ENCODE results near the gene ZMYND8.
"Not testable (repeated sequence)": the region's sequence is repeated elsewhere in the genome, so short reads cannot be mapped to it uniquely, and the experiment has no call there.

The ZMYND8 gene

DNA sequence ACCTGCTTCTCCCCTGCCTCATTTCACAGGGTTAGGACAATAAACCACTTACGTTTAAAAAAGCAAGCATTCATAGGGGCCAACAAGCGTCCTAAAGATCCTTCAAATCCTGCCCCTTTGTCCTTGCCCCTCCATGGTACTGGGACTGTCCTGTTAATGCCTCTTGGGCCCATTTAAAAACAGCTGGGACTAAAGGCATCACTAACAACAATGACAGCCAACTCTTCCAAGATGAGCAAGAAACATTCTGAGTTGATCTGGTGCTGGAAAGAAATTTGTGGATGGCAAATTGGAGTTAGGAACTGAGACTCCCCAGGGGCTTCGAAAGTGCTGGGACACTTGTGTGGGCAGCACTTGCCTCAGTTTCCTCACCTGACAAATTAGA lies 93.4 kb downstream of the ZMYND8 start:
- Histone ChIP-seq H3K9me3 (replicated peaks in 1 of 2; ENCODE audit: control insufficient read depth in 2 of 2, insufficient read depth in 1 of 2, low read depth in 1 of 2, low read length in 2 of 2) (no peaks in the 10 kb centered on the region), H3K36me3 (replicated peaks in 1 of 2; ENCODE audit: control insufficient read depth in 2 of 2, insufficient read depth in 2 of 2, low read length in 2 of 2) (peaks cover 37 to 98% of the 10 kb centered on the region in 2 donors), H3K4me3 (ENCODE audit: low read length in 2 of 2) (no peak overlapping the region), H3K9ac (ENCODE audit: low read depth, low read length, poor library complexity) (no peak overlapping the region), H2AFZ (ENCODE audit: low read length) (no peak overlapping the region), H2BK5ac (ENCODE audit: low read length) (no peak overlapping the region), H2AK5ac (ENCODE audit: low read depth, low read length) (no peak overlapping the region), H3K14ac (ENCODE audit: low read length) (no peak overlapping the region), H4K8ac (ENCODE audit: low read depth, low read length) (no peak overlapping the region), H3K27ac (replicated peaks; ENCODE audit: low read length) (no peak overlapping the region), H3K79me1 (ENCODE audit: low read depth, low read length) (peaks cover 7% of the 10 kb centered on the region), H3K18ac (ENCODE audit: low read length) (no peak overlapping the region), H2BK12ac (ENCODE audit: low read length) (no peak overlapping the region), H3K4me1 (ENCODE audit: control insufficient read depth in 2 of 2, insufficient read depth in 1 of 2, low read depth in 1 of 2, low read length in 2 of 2) (peaks cover 0 to 11% of the 10 kb centered on the region in 2 donors), H2BK15ac (ENCODE audit: low read length) (no peak overlapping the region), H3K23ac (ENCODE audit: low read depth, low read length, poor library complexity) (no peak overlapping the region), H3K4ac (ENCODE audit: low read length) (no peak overlapping the region), H3K4me2 (ENCODE audit: insufficient read depth, low read length, poor library complexity, severe bottlenecking) (no peak overlapping the region), H2BK120ac (ENCODE audit: low read depth, low read length) (no peak overlapping the region), H4K91ac (ENCODE audit: low read depth, low read length, poor library complexity) (no peak overlapping the region), H3K27me3 (ENCODE audit: control insufficient read depth in 3 of 3, insufficient read depth in 3 of 3, low read depth in 1 of 3, low read length in 3 of 3) (no peaks in the 10 kb centered on the region)
- WGBS, 2 donors (ENCODE audit: extremely low coverage in 2 of 2, insufficient read length in 2 of 2, insufficient replicate concordance in 1 of 2), result no CpG with 5 or more reads among the region's 3 CpGs
- DNase-seq (ENCODE audit: low spot score), result no peak

DNA sequence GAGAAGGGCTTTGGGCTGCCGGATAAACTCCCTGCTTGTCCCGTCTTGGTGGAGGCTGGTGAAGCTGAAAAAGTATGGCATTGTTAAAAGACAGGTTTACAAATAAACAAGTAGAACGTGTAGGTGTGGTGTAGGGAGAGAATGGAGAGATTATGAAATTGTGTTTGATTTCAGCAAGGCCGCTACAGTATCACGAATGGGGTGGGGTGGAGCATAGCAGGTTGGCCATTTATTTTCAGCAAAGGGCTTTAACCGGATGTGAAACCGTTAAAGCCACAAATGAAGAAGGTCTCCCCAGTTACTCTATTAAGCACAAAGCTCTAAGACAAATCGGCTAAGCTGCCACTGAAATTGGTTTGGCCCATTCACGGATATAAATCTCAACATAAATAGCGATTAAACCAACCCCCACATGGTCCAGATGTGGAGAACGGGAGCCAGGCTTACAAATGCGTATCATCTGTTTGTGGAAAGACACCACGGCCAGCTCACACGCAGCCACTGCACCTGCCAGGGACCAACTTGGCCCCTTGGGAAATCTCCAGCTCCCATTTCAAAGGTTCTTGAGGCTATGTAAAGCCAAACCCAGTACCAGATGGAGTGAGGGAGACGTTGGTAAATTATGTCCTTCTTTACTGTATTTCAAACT lies 94.0 kb downstream of the ZMYND8 start:
- Histone ChIP-seq H3K27me3 (ENCODE audit: control insufficient read depth in 3 of 3, insufficient read depth in 3 of 3, low read depth in 1 of 3, low read length in 3 of 3) (no peaks in the 10 kb centered on the region), H3K27ac (replicated peaks; ENCODE audit: low read length) (no peak overlapping the region)

DNA sequence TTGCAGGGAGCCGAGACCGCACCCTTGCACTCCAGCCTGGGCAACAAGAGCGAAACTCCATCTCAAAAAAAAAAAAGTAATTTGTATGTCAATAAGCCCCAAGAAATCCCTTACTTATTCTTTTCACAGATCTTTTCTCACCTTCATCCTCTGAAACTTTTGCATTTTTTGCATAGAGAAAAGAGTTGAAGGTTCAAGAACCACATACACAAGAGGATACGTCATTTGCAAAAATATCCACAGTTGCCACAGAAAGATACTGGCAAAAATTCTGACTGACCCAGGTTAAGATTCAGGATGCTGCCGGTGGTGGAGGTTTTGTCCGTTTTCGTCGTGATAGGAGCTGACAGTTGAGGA lies 94.5 kb downstream of the ZMYND8 start:
- Histone ChIP-seq H3K36me3 (replicated peaks in 1 of 2; ENCODE audit: control insufficient read depth in 2 of 2, insufficient read depth in 2 of 2, low read length in 2 of 2) (peaks cover 37 to 98% of the 10 kb centered on the region in 2 donors), H3K4me3 (ENCODE audit: low read length in 2 of 2) (no peak overlapping the region), H3K27ac (replicated peaks; ENCODE audit: low read length) (no peak overlapping the region), H3K4me2 (ENCODE audit: insufficient read depth, low read length, poor library complexity, severe bottlenecking) (no peak overlapping the region), H3K9ac (ENCODE audit: low read depth, low read length, poor library complexity) (no peak overlapping the region), H2BK5ac (ENCODE audit: low read length) (no peak overlapping the region), H2AK5ac (ENCODE audit: low read depth, low read length) (no peak overlapping the region), H2BK120ac (ENCODE audit: low read depth, low read length) (no peak overlapping the region), H2AFZ (ENCODE audit: low read length) (no peak overlapping the region), H3K9me3 (replicated peaks in 1 of 2; ENCODE audit: control insufficient read depth in 2 of 2, insufficient read depth in 1 of 2, low read depth in 1 of 2, low read length in 2 of 2) (no peaks in the 10 kb centered on the region), H2BK12ac (ENCODE audit: low read length) (no peak overlapping the region), H4K8ac (ENCODE audit: low read depth, low read length) (no peak overlapping the region), H4K91ac (ENCODE audit: low read depth, low read length, poor library complexity) (no peak overlapping the region), H3K27me3 (ENCODE audit: control insufficient read depth in 3 of 3, insufficient read depth in 3 of 3, low read depth in 1 of 3, low read length in 3 of 3) (no peaks in the 10 kb centered on the region), H3K4me1 (ENCODE audit: control insufficient read depth in 2 of 2, insufficient read depth in 1 of 2, low read depth in 1 of 2, low read length in 2 of 2) (peaks cover 0 to 8% of the 10 kb centered on the region in 2 donors), H3K4ac (ENCODE audit: low read length) (no peak overlapping the region), H3K79me1 (ENCODE audit: low read depth, low read length) (peaks cover 5% of the 10 kb centered on the region), H3K23ac (ENCODE audit: low read depth, low read length, poor library complexity) (no peak overlapping the region), H3K18ac (ENCODE audit: low read length) (no peak overlapping the region), H3K14ac (ENCODE audit: low read length) (no peak overlapping the region), H2BK15ac (ENCODE audit: low read length) (no peak overlapping the region)
- no CpG with 5 or more reads among the region's 8 CpGs for WGBS, 2 donors (ENCODE audit: extremely low coverage in 2 of 2, insufficient read length in 2 of 2, insufficient replicate concordance in 1 of 2)
- DNase-seq (ENCODE audit: low spot score), result no peak

More for the DNA sequence above, 94.0 kb downstream of the ZMYND8 start:
- Histone ChIP-seq H3K9ac (ENCODE audit: low read depth, low read length, poor library complexity) (no peak overlapping the region), H3K4me1 (ENCODE audit: control insufficient read depth in 2 of 2, insufficient read depth in 1 of 2, low read depth in 1 of 2, low read length in 2 of 2) (peaks cover 0 to 9% of the 10 kb centered on the region in 2 donors), H2BK12ac (ENCODE audit: low read length) (no peak overlapping the region), H3K14ac (ENCODE audit: low read length) (no peak overlapping the region), H3K4ac (ENCODE audit: low read length) (no peak overlapping the region), H4K91ac (ENCODE audit: low read depth, low read length, poor library complexity) (no peak overlapping the region), H2BK5ac (ENCODE audit: low read length) (no peak overlapping the region), H3K4me3 (ENCODE audit: low read length in 2 of 2) (no peak overlapping the region), H4K8ac (ENCODE audit: low read depth, low read length) (no peak overlapping the region), H3K79me1 (ENCODE audit: low read depth, low read length) (peaks cover 5% of the 10 kb centered on the region), H2AFZ (ENCODE audit: low read length) (no peak overlapping the region), H3K4me2 (ENCODE audit: insufficient read depth, low read length, poor library complexity, severe bottlenecking) (no peak overlapping the region), H3K23ac (ENCODE audit: low read depth, low read length, poor library complexity) (no peak overlapping the region), H3K9me3 (replicated peaks in 1 of 2; ENCODE audit: control insufficient read depth in 2 of 2, insufficient read depth in 1 of 2, low read depth in 1 of 2, low read length in 2 of 2) (no peaks in the 10 kb centered on the region), H3K36me3 (replicated peaks in 1 of 2; ENCODE audit: control insufficient read depth in 2 of 2, insufficient read depth in 2 of 2, low read length in 2 of 2) (peaks cover 38 to 98% of the 10 kb centered on the region in 2 donors), H2BK120ac (ENCODE audit: low read depth, low read length) (no peak overlapping the region), H3K18ac (ENCODE audit: low read length) (no peak overlapping the region), H2BK15ac (ENCODE audit: low read length) (no peak overlapping the region), H2AK5ac (ENCODE audit: low read depth, low read length) (no peak overlapping the region)
- no peak for DNase-seq (ENCODE audit: low spot score)
- 100% methylated on average over 1 of the region's 15 CpGs for WGBS, 2 donors (ENCODE audit: extremely low coverage in 2 of 2, insufficient read length in 2 of 2, insufficient replicate concordance in 1 of 2)

DNA sequence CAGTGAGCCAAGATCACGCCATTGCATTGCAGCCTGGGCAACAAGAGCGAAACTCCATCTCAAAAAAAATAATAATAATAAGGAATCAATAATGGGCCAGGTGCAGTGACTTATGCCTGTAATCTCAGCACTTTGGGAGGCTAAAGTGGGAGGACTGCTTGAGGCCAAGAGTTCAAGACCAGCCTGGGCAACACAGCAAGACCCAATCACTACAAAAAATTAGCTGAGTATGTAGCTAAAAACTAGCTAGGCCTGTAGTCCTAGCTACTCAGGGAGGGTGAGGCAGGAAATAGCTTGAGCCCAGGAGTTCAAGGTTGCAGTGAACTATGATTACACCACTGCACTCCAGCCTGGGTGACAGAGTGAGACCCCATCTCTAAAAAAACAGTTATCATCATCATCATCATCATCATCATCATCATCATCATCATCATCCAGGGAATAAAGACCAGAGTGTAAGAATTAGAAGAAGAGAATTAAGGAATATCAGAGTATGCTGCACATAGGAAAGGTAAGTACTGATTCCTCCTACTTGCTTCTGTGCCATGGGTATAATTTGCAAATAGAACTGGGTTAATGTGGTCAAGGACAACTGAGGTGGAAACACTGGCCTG lies 95.2 kb downstream of the ZMYND8 start:
- H4K8ac ChIP-seq (ENCODE audit: low read depth, low read length); H3K9me3 ChIP-seq (replicated peaks in 1 of 2; ENCODE audit: control insufficient read depth in 2 of 2, insufficient read depth in 1 of 2, low read depth in 1 of 2, low read length in 2 of 2); H2BK15ac ChIP-seq (ENCODE audit: low read length); H2AK5ac ChIP-seq (ENCODE audit: low read depth, low read length); H3K27me3 ChIP-seq (ENCODE audit: control insufficient read depth in 3 of 3, insufficient read depth in 3 of 3, low read depth in 1 of 3, low read length in 3 of 3); H2BK5ac ChIP-seq (ENCODE audit: low read length); DNase-seq (ENCODE audit: low spot score); H3K4me1 ChIP-seq (ENCODE audit: control insufficient read depth in 2 of 2, insufficient read depth in 1 of 2, low read depth in 1 of 2, low read length in 2 of 2); H3K79me1 ChIP-seq (ENCODE audit: low read depth, low read length); H2BK120ac ChIP-seq (ENCODE audit: low read depth, low read length); H3K4me2 ChIP-seq (ENCODE audit: insufficient read depth, low read length, poor library complexity, severe bottlenecking); H2AFZ ChIP-seq (ENCODE audit: low read length); H2BK12ac ChIP-seq (ENCODE audit: low read length); H3K27ac ChIP-seq (replicated peaks; ENCODE audit: low read length); H3K18ac ChIP-seq (ENCODE audit: low read length); H3K4ac ChIP-seq (ENCODE audit: low read length); H3K9ac ChIP-seq (ENCODE audit: low read depth, low read length, poor library complexity); H3K4me3 ChIP-seq (ENCODE audit: low read length in 2 of 2); H3K14ac ChIP-seq (ENCODE audit: low read length); H3K23ac ChIP-seq (ENCODE audit: low read depth, low read length, poor library complexity); H4K91ac ChIP-seq (ENCODE audit: low read depth, low read length, poor library complexity): not testable (repeated sequence)
- H3K36me3 ChIP-seq (replicated peaks in 1 of 2; ENCODE audit: control insufficient read depth in 2 of 2, insufficient read depth in 2 of 2, low read length in 2 of 2), result peaks cover 37 to 97% of the 10 kb centered on the region in 2 donors
- WGBS, 2 donors (ENCODE audit: extremely low coverage in 2 of 2, insufficient read length in 2 of 2, insufficient replicate concordance in 1 of 2), result no CpG with 5 or more reads among the region's 2 CpGs

Measured in neuronal stem cell (in vitro differentiated cells).